Measurements from ENCODE around the gene EXD3.
"Not testable (repeated sequence)": the region's sequence is repeated elsewhere in the genome, so short reads cannot be mapped to it uniquely, and the experiment has no call there.

Gene EXD3

GRCh38 chr9:137327641-137328550 is 95.1 kb downstream of the EXD3 start:
- not testable (repeated sequence) for DNase-seq

- no peak for DNase-seq
These were observed 96.4 kb downstream of the EXD3 start for GRCh38 chr9:137326445-137327065.

GRCh38 chr9:137325799-137326198 is 97.2 kb downstream of the EXD3 start:
- no peak for DNase-seq

GRCh38 chr9:137325124-137325523 is 97.8 kb downstream of the EXD3 start:
- no peak for DNase-seq

- no peak for DNase-seq
These were observed 99.2 kb downstream of the EXD3 start for GRCh38 chr9:137323531-137324331.

- no peak for DNase-seq
These were observed 101.1 kb downstream of the EXD3 start for GRCh38 chr9:137321726-137322361.

- no peak for DNase-seq
These were observed 102.2 kb downstream of the EXD3 start for GRCh38 chr9:137320555-137321384.

- no peak for DNase-seq
These were observed 103.0 kb downstream of the EXD3 start for GRCh38 chr9:137319739-137320551.

GRCh38 chr9:137319011-137319738 is 103.8 kb downstream of the EXD3 start:
- no peak for DNase-seq

GRCh38 chr9:137318602-137319001 is 104.4 kb downstream of the EXD3 start:
- no peak for DNase-seq

GRCh38 chr9:137317718-137318511 is 105.0 kb downstream of the EXD3 start:
- DNase-seq: no peak

- no peak for DNase-seq
These were observed 105.8 kb downstream of the EXD3 start for GRCh38 chr9:137317021-137317717.

GRCh38 chr9:137316012-137316981 is 106.7 kb downstream of the EXD3 start:
- no peak for DNase-seq

GRCh38 chr9:137315581-137316011 is 107.4 kb downstream of the EXD3 start:
- DNase-seq: no peak

- no peak for DNase-seq
These were observed 108.1 kb downstream of the EXD3 start for GRCh38 chr9:137314561-137315560.

- DNase-seq: no peak
These were observed 108.9 kb downstream of the EXD3 start for GRCh38 chr9:137313956-137314560.

Data from stimulated activated CD4-positive, alpha-beta T cell treated with anti-CD3 and anti-CD28 coated beads, Interleukin-4, amount 100 ng/mL, for 4 hours (primary cell).